Astrocyte of the spinal cord (primary cell): ENCODE measurements around the gene RBM15.

ENCODE experiments used
- DNase-seq: peaks from one replicate; pipeline ENCODE4 v3.0.0; 2011; ENCODE audit warnings: low read depth, low spot score
- H3K4me3 ChIP-seq: 2 replicates; pipeline ENCODE4 v1.5.1; 2011; ENCODE audit warnings: low read depth, mild to moderate bottlenecking, low read length, moderate library complexity
- CTCF ChIP-seq: IDR thresholded peaks from 2 replicates; pipeline ENCODE4 v1.5.1; 2012; ENCODE audit warnings: low read depth, mild to moderate bottlenecking, low read length, inconsistent platforms
- in situ Hi-C: cut with HindIII; loops from 2 replicates; pipeline ENCODE4 v1.10.0; 2017; ENCODE audit warnings: low sequenced_read_pairs

Gene RBM15

GRCh38 chr1:110360431-110360830 lies 21.3 kb downstream of the RBM15 start:
- H3K4me3 ChIP-seq, result no peak overlapping the region
- no peak for DNase-seq
- TF ChIP-seq CTCF, result no peak
- in situ Hi-C loops, result no loop called here

GRCh38 chr1:110361856-110362255 lies 22.7 kb downstream of the RBM15 start:
- in situ Hi-C loops, result no loop called here

GRCh38 chr1:110364221-110364620 lies 25.0 kb downstream of the RBM15 start:
- in situ Hi-C loops, result no loop called here
- TF ChIP-seq CTCF, result no peak

More at GRCh38 chr1:110361856-110362255, 22.7 kb downstream of the RBM15 start:
- no peak for DNase-seq
- no peak overlapping the region for H3K4me3 ChIP-seq
- TF ChIP-seq CTCF, result no peak

GRCh38 chr1:110370827-110371226 lies 31.6 kb downstream of the RBM15 start:
- TF ChIP-seq CTCF, result no peak

More at GRCh38 chr1:110364221-110364620, 25.0 kb downstream of the RBM15 start:
- no peak overlapping the region for H3K4me3 ChIP-seq
- DNase-seq, result no peak

GRCh38 chr1:110375490-110375889 lies 36.3 kb downstream of the RBM15 start:
- H3K4me3 ChIP-seq, result no peak overlapping the region
- DNase-seq, result no peak
- in situ Hi-C loops, result no loop called here
- TF ChIP-seq CTCF, result no peak

More at GRCh38 chr1:110370827-110371226, 31.6 kb downstream of the RBM15 start:
- in situ Hi-C loops, result no loop called here
- peak; percentile 57 for DNase-seq
- H3K4me3 ChIP-seq, result no peak overlapping the region

GRCh38 chr1:110380672-110381283 lies 41.6 kb downstream of the RBM15 start:
- peak; percentile 29 for DNase-seq
- no peak for TF ChIP-seq CTCF
- in situ Hi-C loops, result no loop called here
- no peak overlapping the region for H3K4me3 ChIP-seq
